H1 (cell line): ENCODE data around the gene ARHGAP22. TPM values are rescaled to one million over a fixed set of nuclear protein-coding genes. Genes with fewer than 3 reads are reported as not detected.

Experiments used
- CTCF ChIA-PET: fragments of 300-600 bp; sonication (Branson Sonifier 250); formaldehyde crosslinking; loops from one replicate; lab custom pipeline; 2021; ENCODE audit not compliant: partially characterized antibody; lab: Charles Lee
- POLR2A ChIA-PET: fragments of 300-600 bp; sonication (Branson Sonifier 250); formaldehyde crosslinking; loops from one replicate; lab custom pipeline; 2021; ENCODE audit warnings: inconsistent platforms; ENCODE audit not compliant: partially characterized antibody; lab: Charles Lee
- DNase-seq, 2 experiments: peaks; one replicate each; pipeline versions ENCODE4 v3.0.0 to v3.0.0-alpha.2; 2010 to 2022; ENCODE audit warnings: low spot score in 2 of 2, low read depth in 1 of 2, mixed read lengths in 1 of 2
- FAIRE-seq: peaks from 2 replicates; lab custom pipeline; 2011; peaks lifted over from hg19 to GRCh38; lab: Jason Lieb, UNC
- H2AFZ ChIP-seq: 2 replicates; pipeline ENCODE4 v1.8.1; 2012; ENCODE audit warnings: low read length, inconsistent platforms
- H2AK5ac ChIP-seq: 2 replicates; pipeline ENCODE4 v1.6.1; 2013; ENCODE audit warnings: low read depth, low read length
- H2BK120ac ChIP-seq: replicated peaks from 2 replicates; pipeline ENCODE3; 2013; ENCODE audit warnings: low read depth, low read length, inconsistent platforms
- H2BK12ac ChIP-seq: 2 replicates; pipeline ENCODE4 v1.6.1; 2013; ENCODE audit warnings: low read depth, low read length
- H2BK15ac ChIP-seq: 2 replicates; pipeline ENCODE4 v1.6.1; 2013; ENCODE audit warnings: low read length
- H2BK20ac ChIP-seq: 2 replicates; pipeline ENCODE4 v1.6.1; 2013; ENCODE audit warnings: low read length
- H2BK5ac ChIP-seq: 2 replicates; pipeline ENCODE4 v1.6.1; 2013; ENCODE audit warnings: low read depth, low read length
- H3K14ac ChIP-seq: 2 replicates; pipeline ENCODE4 v1.6.1; 2013; ENCODE audit warnings: inconsistent platforms; ENCODE audit not compliant: insufficient read length
- H3K18ac ChIP-seq: 2 replicates; pipeline ENCODE4 v1.6.1; 2013; ENCODE audit warnings: low read length; ENCODE audit errors: extremely low read depth
- H3K23ac ChIP-seq: 2 replicates; pipeline ENCODE4 v1.6.1; 2013; ENCODE audit warnings: inconsistent platforms; ENCODE audit not compliant: insufficient read length
- H3K23me2 ChIP-seq: 2 replicates; pipeline ENCODE4 v1.6.1; 2013; ENCODE audit warnings: low read depth, low read length
- H3K27ac ChIP-seq: 2 replicates; pipeline ENCODE4 v1.6.1; 2011; ENCODE audit warnings: low read depth, low read length, inconsistent platforms
- H3K27me3 ChIP-seq, 4 experiments: replicated peaks in 1 of 4; 1 replicate in 1 of 4; 2 replicates in 3 of 4; pipeline versions ENCODE4 v1.6.1 to v1.8.1; 2011 to 2013; ENCODE audit warnings: low read length in 3 of 4, mild to moderate bottlenecking in 3 of 4, inconsistent platforms in 2 of 4, mixed read lengths in 2 of 4, moderate library complexity in 1 of 4; ENCODE audit not compliant: control insufficient read depth in 3 of 4, insufficient read depth in 3 of 4; ENCODE audit errors: extremely low read depth in 1 of 4
- H3K36me3 ChIP-seq, 4 experiments: 2 replicates each; pipeline versions ENCODE4 v1.6.1 to v1.8.1; 2011 to 2013; ENCODE audit warnings: mild to moderate bottlenecking in 4 of 4, low read length in 3 of 4, moderate library complexity in 2 of 4, control low read depth in 1 of 4, inconsistent platforms in 1 of 4; ENCODE audit not compliant: insufficient read depth in 4 of 4, control insufficient read depth in 2 of 4
- H3K4ac ChIP-seq: replicated peaks from 2 replicates; pipeline ENCODE3; 2013; ENCODE audit warnings: low read length, low read depth, mixed read lengths, inconsistent platforms; ENCODE audit not compliant: insufficient read length
- H3K4me1 ChIP-seq, 4 experiments: replicated peaks in 1 of 4; 1 replicate in 1 of 4; 2 replicates in 3 of 4; pipeline versions ENCODE4 v1.6.1 to v1.8.1; 2011 to 2013; ENCODE audit warnings: low read length in 3 of 4, inconsistent platforms in 2 of 4, mixed read lengths in 1 of 4; ENCODE audit not compliant: insufficient read depth in 4 of 4, control insufficient read depth in 3 of 4
- H3K4me2 ChIP-seq, 2 experiments: 2 replicates each; pipeline versions ENCODE4 v1.6.1 to v1.8.1; 2011 to 2013; ENCODE audit warnings: low read depth in 2 of 2, low read length in 2 of 2, control low read depth in 1 of 2, inconsistent platforms in 1 of 2, mild to moderate bottlenecking in 1 of 2; ENCODE audit not compliant: insufficient read depth in 1 of 2
- H3K4me3 ChIP-seq, 4 experiments: fragments of 200-600, 300-600 bp in 1 of 4; sonication (generic), shearing (Covaris generic), sonication (Bioruptor Twin) in 1 of 4; 2 replicates each; pipeline versions ENCODE4 v1.5.1 to v1.8.1; 2011 to 2016; ENCODE audit warnings: low read length in 4 of 4, low read depth in 3 of 4, control low read depth in 2 of 4, inconsistent platforms in 2 of 4, mild to moderate bottlenecking in 2 of 4, mixed read lengths in 1 of 4, moderate library complexity in 1 of 4; ENCODE audit not compliant: insufficient read depth in 2 of 4; ENCODE audit errors: extremely low read depth in 1 of 4
- H3K56ac ChIP-seq: replicated peaks from 2 replicates; pipeline ENCODE3; 2013; ENCODE audit warnings: low read depth, mild to moderate bottlenecking, mixed read lengths, low read length, inconsistent platforms; ENCODE audit not compliant: insufficient read length
- H3K79me1 ChIP-seq: 2 replicates; pipeline ENCODE4 v1.6.1; 2013; ENCODE audit warnings: low read depth, low read length, control low read depth
- H3K79me2 ChIP-seq, 2 experiments: 2 replicates each; pipeline versions ENCODE4 v1.6.1 to v1.8.1; 2012 to 2013; ENCODE audit warnings: low read length in 2 of 2, mild to moderate bottlenecking in 2 of 2, inconsistent platforms in 1 of 2; ENCODE audit not compliant: insufficient read depth in 2 of 2, control insufficient read depth in 1 of 2
- H3K9ac ChIP-seq, 4 experiments: replicated peaks in 1 of 4; 1 replicate in 1 of 4; 2 replicates in 3 of 4; pipeline versions ENCODE4 v1.6.1 to v1.8.1; 2011 to 2013; ENCODE audit warnings: low read depth in 3 of 4, low read length in 3 of 4, control low read depth in 2 of 4, mild to moderate bottlenecking in 2 of 4, moderate library complexity in 2 of 4, inconsistent platforms in 1 of 4; ENCODE audit errors: extremely low read depth in 1 of 4
- H3K9me3 ChIP-seq, 2 experiments: 2 replicates each; pipeline versions ENCODE4 v1.6.1 to v1.8.1; 2012 to 2013; ENCODE audit warnings: mild to moderate bottlenecking in 2 of 2, moderate library complexity in 2 of 2, control low read depth in 1 of 2, inconsistent platforms in 1 of 2, low read depth in 1 of 2, low read length in 1 of 2, mixed read lengths in 1 of 2; ENCODE audit not compliant: insufficient read depth in 2 of 2
- H4K20me1 ChIP-seq, 2 experiments: replicated peaks in 1 of 2; 2 replicates each; pipeline versions ENCODE3 to v1.8.1; 2011 to 2013; ENCODE audit warnings: inconsistent platforms in 2 of 2, low read length in 2 of 2, mild to moderate bottlenecking in 1 of 2; ENCODE audit not compliant: insufficient read depth in 2 of 2, control insufficient read depth in 1 of 2
- H4K5ac ChIP-seq: 2 replicates; pipeline ENCODE4 v1.6.1; 2013; ENCODE audit warnings: low read length, low read depth, mixed read lengths, inconsistent platforms; ENCODE audit not compliant: insufficient read length
- H4K8ac ChIP-seq: 2 replicates; pipeline ENCODE4 v1.8.0; 2013; ENCODE audit warnings: mild to moderate bottlenecking, moderate library complexity, low read length, inconsistent platforms; ENCODE audit not compliant: insufficient read depth; ENCODE audit errors: extremely low read depth
- H4K91ac ChIP-seq: replicated peaks from 2 replicates; pipeline ENCODE3; 2013; ENCODE audit warnings: low read length, mixed read lengths, inconsistent platforms; ENCODE audit not compliant: insufficient read length
- BCL11A ChIP-seq, 2 experiments: IDR thresholded peaks; one replicate each; pipeline ENCODE4 v1.6.1; 2011; ENCODE audit warnings: low read depth in 2 of 2, low read length in 2 of 2, mild to moderate bottlenecking in 2 of 2
- PHF8 ChIP-seq: fragments of 200-600 bp; sonication (generic); conservative IDR thresholded peaks from 2 replicates; pipeline ENCODE4 v1.7.1; 2012; ENCODE audit warnings: low read depth, mild to moderate bottlenecking, inconsistent platforms, low read length, moderate library complexity
- POLR2AphosphoS5 ChIP-seq: IDR thresholded peaks from 2 replicates; pipeline ENCODE4 v1.6.1; 2011; ENCODE audit warnings: low read depth, low read length
- RXRA ChIP-seq: IDR thresholded peaks from 2 replicates; pipeline ENCODE4 v1.6.1; 2011; ENCODE audit warnings: low read depth, mild to moderate bottlenecking, low read length, moderate library complexity; ENCODE audit not compliant: insufficient read depth
- SIN3A ChIP-seq, 2 experiments: IDR thresholded peaks in 1 of 2; conservative IDR thresholded peaks in 1 of 2; 2 replicates each; pipeline ENCODE4 v1.6.1; 2011 to 2012; ENCODE audit warnings: low read length in 2 of 2, improper control_type of control experiment in 1 of 2, low read depth in 1 of 2, mild to moderate bottlenecking in 1 of 2
- TBP ChIP-seq: IDR thresholded peaks from 2 replicates; pipeline ENCODE4 v1.6.1; 2011; ENCODE audit warnings: low read depth, low read length, improper control_type of control experiment
- WGBS, 2 experiments: shearing (Covaris generic) in 1 of 2; methylation state at CpG; one replicate each; pipeline versions ENCODE4 v1.1.6 to v1.1.7; 2013 to 2015; ENCODE audit warnings: low lambda C conversion rate in 2 of 2, mixed read lengths in 2 of 2, inconsistent platforms in 1 of 2, low coverage in 1 of 2, missing lambda C conversion rate in 1 of 2; ENCODE audit not compliant: insufficient replicate concordance in 2 of 2, insufficient coverage in 1 of 2, insufficient read length in 1 of 2; ENCODE audit errors: extremely low coverage in 1 of 2, missing lambda C conversion rate in 1 of 2; 5-methylcytosine and 5-hydroxymethylcytosine counted together
- polyA plus RNA-seq, 7 experiments: library from polyadenylated mRNA; depleted of rRNA in 3 of 7; stranded (reverse) in 5 of 7; unstranded in 2 of 7; fragments of >200 nt in 5 of 7; fragments of 200-250 nt in 2 of 7; gene quantifications; 1 replicate in 5 of 7; 2 replicates in 1 of 7; 4 replicates in 1 of 7; pipeline versions ENCODE4 v1.2.1 to v1.2.3, GENCODE V29; 2011 to 2013; ENCODE audit warnings: missing spikeins in 2 of 7, mixed read lengths in 2 of 7
- total RNA-seq: library from RNA; stranded (reverse); fragmentation: NEBNext Ultra II Directional; extraction: Animal tissue kit (Norgen Biotek cat#: 25700); gene quantifications from 2 replicates; pipeline ENCODE4 v1.2.1, GENCODE V29; 2021

Gene ARHGAP22
- total and polyA plus RNA-seq, 2 of the 8 experiments (the other 6 are each of a cell fraction or from before 2014, with no cell fraction given): 3.6 to 11.2 TPM

DNA sequence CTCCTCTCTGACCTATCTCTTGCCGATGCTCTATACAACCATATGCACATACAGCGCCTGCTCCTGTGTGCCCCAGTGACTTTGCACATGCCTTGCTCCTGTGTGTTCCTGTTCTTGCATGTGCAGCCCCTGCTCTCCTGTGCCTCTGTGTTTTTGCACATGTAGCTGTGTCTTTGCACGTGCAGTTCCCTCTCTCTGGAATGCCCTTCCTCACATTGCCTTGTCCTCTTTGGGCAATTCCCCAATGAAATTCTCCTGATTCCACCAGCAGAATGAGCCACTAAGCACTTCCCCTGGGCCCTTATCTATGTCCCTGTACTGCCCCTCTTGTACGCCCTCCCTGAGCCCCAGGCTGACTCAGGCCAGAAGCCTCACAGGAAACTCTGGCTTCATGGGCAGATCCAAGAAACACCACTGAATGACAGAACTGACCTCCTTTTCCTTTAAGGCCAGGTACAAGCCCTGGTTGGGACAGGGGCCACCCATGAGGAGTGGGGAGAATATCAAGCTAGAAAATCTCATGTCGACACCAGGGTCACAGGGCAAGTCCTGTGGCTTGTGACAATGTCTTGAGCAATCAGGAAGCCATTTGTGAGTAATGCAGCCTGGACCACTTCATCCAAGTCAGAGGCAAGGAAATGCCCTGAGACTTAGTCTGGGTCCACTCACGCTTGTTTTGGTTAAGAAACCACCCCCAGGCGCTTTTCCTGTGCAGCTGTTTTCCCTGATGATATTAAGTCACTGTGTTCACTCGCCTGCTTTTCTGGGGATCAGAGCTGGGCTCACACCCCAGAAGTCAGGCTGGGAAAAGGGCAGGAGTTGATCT lies 1.9 kb upstream of the ARHGAP22 start:
- Histone ChIP-seq H3K27me3 (peaks cover 0 to 21% (median 15%) of the 10 kb centered on the region in 4 experiments; a peak in 6 of 7 replicates), H2BK20ac (no peak overlapping the region)
- POLR2A ChIA-PET: no interaction called here

More for the DNA sequence above, 1.9 kb upstream of the ARHGAP22 start:
- H3K36me3 ChIP-seq: no peaks in the 10 kb centered on the region
- H3K23ac ChIP-seq: no peak overlapping the region
- H4K5ac ChIP-seq: no peak overlapping the region
- TF ChIP-seq POLR2AphosphoS5: no peak
- TF ChIP-seq SIN3A (conservative IDR thresholded peaks at IDR 0.05 in 1 of 2, IDR thresholded peaks at IDR 0.05 in 1 of 2; ENCODE audit: low read depth in 1 of 2, low read length in 2 of 2): no peak
- TF ChIP-seq BCL11A (IDR thresholded peaks at IDR 0.05; ENCODE audit: low read depth in 2 of 2, low read length in 2 of 2): no peak
- no peak for TF ChIP-seq PHF8
- TF ChIP-seq TBP: no peak
- no peak for TF ChIP-seq RXRA
- no peak overlapping the region for H4K91ac ChIP-seq
- H3K18ac ChIP-seq: no peak overlapping the region
- H2AFZ ChIP-seq: no peak overlapping the region
- H2BK120ac ChIP-seq: no peak overlapping the region
- no peak overlapping the region for H4K8ac ChIP-seq
- peaks cover 0 to 17% (median 9%) of the 10 kb centered on the region in 4 experiments; a peak in 6 of 7 replicates for H3K4me1 ChIP-seq
- no peak overlapping the region for H3K4ac ChIP-seq
- no peaks in the 10 kb centered on the region; the same call in 1 of the 2 replicates for H3K23me2 ChIP-seq
- no peak overlapping the region for H3K4me3 ChIP-seq
- 93% methylated on average over 8 of the region's 8 CpGs; no CpG with 5 or more reads in 1 of the 2 experiments for WGBS, 2 experiments
- no peak overlapping the region; the same call in 1 of the 2 replicates for H2BK5ac ChIP-seq
- H2AK5ac ChIP-seq: peak overlapping the region; percentile 61; the same call in 1 of the 2 replicates
- H3K79me1 ChIP-seq: no peaks in the 10 kb centered on the region
- no peaks in the 10 kb centered on the region for H4K20me1 ChIP-seq
- no peak overlapping the region for H3K4me2 ChIP-seq
- FAIRE-seq (no peak), DNase-seq (peak in 1 of 2 experiments; percentile 33)
- H3K9me3 ChIP-seq: no peaks in the 10 kb centered on the region
- CTCF ChIA-PET: interaction anchor here (1.1 to 7.5 kb wide), 25 partner anchors 9 to 260 kb away, joined by 3 to 172 read pairs (median 8); no protein-coding TSS in a partner anchor
- H2BK15ac ChIP-seq: no peak overlapping the region
- H3K9ac ChIP-seq: no peak overlapping the region; a peak in 1 of 7 replicates
- H2BK12ac ChIP-seq: peak overlapping the region; percentile 42; the same call in 1 of the 2 replicates
- H3K56ac ChIP-seq: no peak overlapping the region
- no peak overlapping the region for H3K14ac ChIP-seq
- H3K79me2 ChIP-seq: no peaks in the 10 kb centered on the region
- no peak overlapping the region for H3K27ac ChIP-seq
